Measurements from ENCODE around the gene RBP3.

DNA sequence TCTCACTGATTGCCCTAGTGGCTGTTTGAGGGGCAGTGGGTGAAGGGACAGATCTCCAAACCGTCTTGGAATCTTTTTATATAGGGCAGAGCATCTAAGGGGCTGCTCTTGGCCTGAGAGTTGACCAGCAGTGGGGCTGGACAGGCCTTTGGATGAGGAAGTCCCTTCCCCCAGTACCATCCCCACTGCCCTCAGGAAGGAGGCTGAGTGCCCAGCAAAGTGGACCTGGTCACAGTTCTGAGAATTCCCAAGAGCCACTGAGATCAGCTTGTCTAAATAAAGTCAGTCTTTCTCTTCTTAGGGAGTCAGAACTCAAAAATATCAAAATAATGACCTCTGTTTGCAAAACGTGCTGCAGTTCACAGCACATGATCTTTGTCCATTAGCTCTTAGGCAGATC is 42.6 kb upstream of the RBP3 start:
- TF ChIP-seq CTCF (IDR thresholded peaks at IDR 0.05 in 2 of 3, conservative IDR thresholded peaks at IDR 0.05 in 1 of 3; ENCODE audit: borderline replicate concordance in 1 of 3, insufficient read depth in 1 of 3, low read depth in 2 of 3, low read length in 2 of 3) = no peak
- TF ChIP-seq SRF (IDR thresholded peaks at IDR 0.05; ENCODE audit: low read depth) = no peak
